Measurements from ENCODE around the gene STXBP6.
"Not testable (repeated sequence)": the region's sequence is repeated elsewhere in the genome, so short reads cannot be mapped to it uniquely, and the experiment has no call there.

The STXBP6 gene

GRCh38 chr14:24850072-24850471 lies 199.9 kb downstream of the STXBP6 start:
- DNase-seq, result no peak

GRCh38 chr14:24849471-24849870 lies 200.5 kb downstream of the STXBP6 start:
- no peak for DNase-seq

- no peak for DNase-seq
These were observed 201.7 kb downstream of the STXBP6 start for GRCh38 chr14:24848102-24848790.

GRCh38 chr14:24847568-24848095 lies 202.3 kb downstream of the STXBP6 start:
- DNase-seq, result no peak

GRCh38 chr14:24846261-24846660 lies 203.7 kb downstream of the STXBP6 start:
- no peak for DNase-seq

- no peak for DNase-seq
These were observed 204.1 kb downstream of the STXBP6 start for GRCh38 chr14:24845851-24846250.

GRCh38 chr14:24844011-24844410 lies 205.9 kb downstream of the STXBP6 start:
- no peak for DNase-seq

GRCh38 chr14:24843494-24843893 lies 206.5 kb downstream of the STXBP6 start:
- DNase-seq, result no peak

- DNase-seq, result no peak
These were observed 209.6 kb downstream of the STXBP6 start for GRCh38 chr14:24840204-24840893.

- DNase-seq, result no peak
These were observed 210.2 kb downstream of the STXBP6 start for GRCh38 chr14:24839617-24840203.

- DNase-seq, result no peak
These were observed 210.9 kb downstream of the STXBP6 start for GRCh38 chr14:24838945-24839616.

GRCh38 chr14:24837280-24838046 lies 212.5 kb downstream of the STXBP6 start:
- no peak for DNase-seq

GRCh38 chr14:24836324-24836723 lies 213.6 kb downstream of the STXBP6 start:
- not testable (repeated sequence) for DNase-seq

GRCh38 chr14:24834956-24835355 lies 215.0 kb downstream of the STXBP6 start:
- no peak for DNase-seq

- no peak for DNase-seq
These were observed 216.6 kb downstream of the STXBP6 start for GRCh38 chr14:24833385-24833784.

- DNase-seq, result no peak
These were observed 218.3 kb downstream of the STXBP6 start for GRCh38 chr14:24831677-24832076.

GRCh38 chr14:24829862-24830261 lies 220.1 kb downstream of the STXBP6 start:
- no peak for DNase-seq

GRCh38 chr14:24828486-24828885 lies 221.5 kb downstream of the STXBP6 start:
- DNase-seq, result no peak

- no peak for DNase-seq
These were observed 223.6 kb downstream of the STXBP6 start for GRCh38 chr14:24826390-24826789.

GRCh38 chr14:24820616-24821015 lies 229.3 kb downstream of the STXBP6 start:
- no peak for DNase-seq

- no peak for DNase-seq
These were observed 231.1 kb downstream of the STXBP6 start for GRCh38 chr14:24818823-24819341.
